B cell (primary cell): Measurements from ENCODE around the gene IDH3A. TPM values are rescaled to one million over a fixed set of nuclear protein-coding genes. Genes with fewer than 3 reads are reported as not detected.

Experiments
- ATAC-seq: fragments of 200-7000 bp; cut with Tn5 transposase; one replicate; pipeline ENCODE4 v1.10.0; 2021; ENCODE audit warnings: low read depth, mild to moderate bottlenecking, moderate number of reproducible peaks, moderate library complexity
- CTCF ChIA-PET: fragments of 350-600 bp; sonication (Branson Sonifier 250); formaldehyde crosslinking; loops from one replicate; lab custom pipeline; 2021; ENCODE audit warnings: antibody characterized with exemption, inconsistent platforms; lab: Charles Lee
- POLR2A ChIA-PET: fragments of 350-600 bp; sonication (Branson Sonifier 250); formaldehyde crosslinking; loops from one replicate; lab custom pipeline; 2021; ENCODE audit warnings: antibody characterized with exemption; lab: Charles Lee
- DNase-seq: peaks from one replicate; pipeline ENCODE4 v3.0.0; 2013
- H2AFZ ChIP-seq: 2 replicates; pipeline ENCODE4 v1.6.1; 2012; ENCODE audit warnings: mild to moderate bottlenecking, low read depth, low read length; ENCODE audit not compliant: insufficient read depth, poor library complexity, severe bottlenecking
- H3K27ac ChIP-seq, 2 donors: 1 replicate in 1 of 2; 2 replicates in 1 of 2; pipeline ENCODE4 v1.5.1; 2012 to 2013; ENCODE audit warnings: low read length in 2 of 2, mild to moderate bottlenecking in 2 of 2, moderate library complexity in 1 of 2
- H3K27me3 ChIP-seq, 4 experiments: fragments of 200-600 bp in 1 of 4; sonication (generic) in 1 of 4; replicated peaks in 1 of 4; 1 replicate in 2 of 4; 2 replicates in 2 of 4; pipeline versions ENCODE4 v1.6.1 to v1.7.0; 2013 to 2016; ENCODE audit warnings: low read length in 3 of 4, mild to moderate bottlenecking in 2 of 4, mixed read lengths in 1 of 4, moderate library complexity in 1 of 4; ENCODE audit not compliant: insufficient read depth in 4 of 4, control insufficient read depth in 3 of 4; ENCODE audit errors: control extremely low read depth in 1 of 4
- H3K36me3 ChIP-seq, 2 experiments: replicated peaks in 1 of 2; 1 replicate in 1 of 2; 2 replicates in 1 of 2; pipeline versions ENCODE4 v1.6.1 to v1.7.1; 2013; ENCODE audit warnings: low read length in 1 of 2; ENCODE audit not compliant: insufficient read depth in 2 of 2, control insufficient read depth in 1 of 2; ENCODE audit errors: control extremely low read depth in 1 of 2, extremely low read depth in 1 of 2
- H3K4me1 ChIP-seq, 2 donors: fragments of 200-600 bp in 1 of 2; sonication (generic) in 1 of 2; 1 replicate in 1 of 2; 2 replicates in 1 of 2; pipeline versions ENCODE4 v1.5.1 to v1.6.1; 2013 to 2017; ENCODE audit warnings: low read length in 2 of 2; ENCODE audit not compliant: control insufficient read depth in 2 of 2, insufficient read depth in 2 of 2
- H3K4me2 ChIP-seq: replicated peaks from 2 replicates; pipeline ENCODE3; 2012; ENCODE audit warnings: mild to moderate bottlenecking, low read depth, low read length; ENCODE audit not compliant: poor library complexity, severe bottlenecking
- H3K4me3 ChIP-seq, 5 experiments: fragments of 200-600 bp in 1 of 5; sonication (generic) in 1 of 5; 1 replicate in 3 of 5; 2 replicates in 2 of 5; pipeline versions ENCODE4 v1.5.1 to v1.7.0; 2011 to 2016; ENCODE audit warnings: low read length in 4 of 5, mild to moderate bottlenecking in 4 of 5, low read depth in 2 of 5, control low read depth in 1 of 5, moderate library complexity in 1 of 5; ENCODE audit not compliant: insufficient read depth in 1 of 5; ENCODE audit errors: control extremely low read depth in 1 of 5, extremely low read depth in 1 of 5
- H3K79me2 ChIP-seq: fragments of 200-600 bp; sonication (generic); one replicate; pipeline ENCODE4 v1.6.0; 2016; ENCODE audit warnings: low read length; ENCODE audit not compliant: control insufficient read depth, insufficient read depth
- H3K9ac ChIP-seq: fragments of 200-600 bp; sonication (generic); 2 replicates; pipeline ENCODE4 v1.6.1; 2017; ENCODE audit warnings: mild to moderate bottlenecking, low read length, moderate library complexity
- H3K9me3 ChIP-seq, 3 donors: one replicate each; pipeline versions ENCODE4 v1.6.1 to v1.7.1; 2013; ENCODE audit warnings: low read length in 2 of 3; ENCODE audit not compliant: control insufficient read depth in 2 of 3, insufficient read depth in 1 of 3; ENCODE audit errors: control extremely low read depth in 1 of 3
- H4K20me1 ChIP-seq: 2 replicates; pipeline ENCODE4 v1.6.0; 2012; ENCODE audit warnings: mild to moderate bottlenecking, low read length; ENCODE audit not compliant: insufficient read depth, control insufficient read depth, poor library complexity, severe bottlenecking
- H3K27ac Mint-ChIP-seq: one replicate; pipeline ENCODE4 v1.8.0; 2021; ENCODE audit warnings: mixed read lengths
- H3K27me3 Mint-ChIP-seq: one replicate; pipeline ENCODE4 v1.8.0; 2021; ENCODE audit warnings: mixed read lengths
- H3K4me1 Mint-ChIP-seq: one replicate; pipeline ENCODE4 v1.8.0; 2021; ENCODE audit warnings: mixed read lengths
- H3K4me3 Mint-ChIP-seq: one replicate; pipeline ENCODE4 v1.8.0; 2021; ENCODE audit warnings: mixed read lengths
- H3K9me3 Mint-ChIP-seq: one replicate; pipeline ENCODE4 v1.8.0; 2022; ENCODE audit warnings: mixed read lengths; ENCODE audit not compliant: insufficient read depth
- CTCF ChIP-seq: fragments of 200-600 bp; IDR thresholded peaks from one replicate; pipeline ENCODE4 v1.8.0; 2022; ENCODE audit warnings: antibody characterized with exemption, mild to moderate bottlenecking
- EZH2 ChIP-seq: IDR thresholded peaks from 2 replicates; pipeline ENCODE4 v1.6.1; 2012; ENCODE audit warnings: borderline replicate concordance, low read depth, mild to moderate bottlenecking, moderate library complexity, low read length; ENCODE audit not compliant: insufficient read depth, poor library complexity, severe bottlenecking
- WGBS: methylation state at CpG from one replicate; pipeline ENCODE4 v1.1.5; 2013; ENCODE audit warnings: missing lambda C conversion rate; ENCODE audit not compliant: insufficient coverage; 5-methylcytosine and 5-hydroxymethylcytosine counted together
- intact Hi-C: fragments of 100-400 bp; cut with micrococcal nuclease; formaldehyde crosslinking; loops from one replicate; pipeline ENCODE4 v1.10.0; 2022
- polyA plus RNA-seq: library from polyadenylated mRNA; depleted of rRNA; stranded (reverse); fragments of >200 nt; gene quantifications from 2 replicates; pipeline ENCODE4 v1.2.3, GENCODE V29; 2012
- total RNA-seq, 2 donors: library from RNA; stranded (reverse); fragments of 120-200 nt in 1 of 2; gene quantifications; 1 replicate in 1 of 2; 2 replicates in 1 of 2; pipeline versions ENCODE4 v1.2.3 to v1.2.4, GENCODE V29; 2013 to 2022

Gene IDH3A
- total and polyA plus RNA-seq, 2 donors (not counting 1 experiment from before 2014, with no cell fraction given) = 39.7 to 71.7 TPM

GRCh38 chr15:78179906-78180305 lies 30.7 kb downstream of the IDH3A start:
- CTCF ChIA-PET = interaction anchor here (1.1 kb wide), 1 partner anchor 16 kb away, joined by 6 read pairs; no protein-coding TSS in a partner anchor
- POLR2A ChIA-PET = no interaction called here
- H3K27ac ChIP-seq = no peak overlapping the region
- no peaks in the 10 kb centered on the region for H3K9me3 Mint-ChIP-seq
- TF ChIP-seq EZH2 (no peak), CTCF (no peak)
- ATAC-seq (no peak), DNase-seq (no peak)
- H3K27me3 ChIP-seq = no peaks in the 10 kb centered on the region
- H3K4me3 ChIP-seq = no peak overlapping the region
- H3K36me3 ChIP-seq = no peaks in the 10 kb centered on the region
- no peak overlapping the region for H2AFZ ChIP-seq
- H3K9me3 ChIP-seq = no peaks in the 10 kb centered on the region
- 92% methylated on average over 2 of the region's 5 CpGs for WGBS
- peaks cover 5% of the 10 kb centered on the region in 2 donors for H3K4me1 ChIP-seq
- H3K79me2 ChIP-seq = no peaks in the 10 kb centered on the region
- no peak overlapping the region for H3K4me3 Mint-ChIP-seq
- peaks cover 15% of the 10 kb centered on the region for H3K4me1 Mint-ChIP-seq
- H4K20me1 ChIP-seq = no peaks in the 10 kb centered on the region
- H3K27me3 Mint-ChIP-seq = no peaks in the 10 kb centered on the region
- H3K27ac Mint-ChIP-seq = no peak overlapping the region
- no peak overlapping the region for H3K9ac ChIP-seq
- intact Hi-C loops = no loop called here
- H3K4me2 ChIP-seq = no peak overlapping the region

GRCh38 chr15:78182336-78182700 lies 33.2 kb downstream of the IDH3A start:
- H3K27ac ChIP-seq = no peak overlapping the region
- no peak overlapping the region for H2AFZ ChIP-seq
- Mint-ChIP-seq H3K27me3 (peaks cover 9% of the 10 kb centered on the region), H3K27ac (no peak overlapping the region), H3K4me3 (no peak overlapping the region), H3K4me1 (peaks cover 3% of the 10 kb centered on the region), H3K9me3 (no peaks in the 10 kb centered on the region)
- 100% methylated on average over 4 of the region's 5 CpGs for WGBS
- no peak overlapping the region for H3K9ac ChIP-seq
- TF ChIP-seq CTCF (no peak), EZH2 (no peak)
- no peaks in the 10 kb centered on the region for H3K9me3 ChIP-seq
- H4K20me1 ChIP-seq = no peaks in the 10 kb centered on the region
- no peak for ATAC-seq
- no peak overlapping the region for H3K4me2 ChIP-seq
- DNase-seq = no peak
- no peaks in the 10 kb centered on the region for H3K27me3 ChIP-seq
- H3K36me3 ChIP-seq = no peaks in the 10 kb centered on the region
- ChIA-PET CTCF (interaction anchor here (0.6 kb wide), 1 partner anchor 15 kb away, joined by 4 read pairs; no protein-coding TSS in a partner anchor), POLR2A (no interaction called here)
- H3K4me3 ChIP-seq = no peak overlapping the region
- no peaks in the 10 kb centered on the region for H3K4me1 ChIP-seq
- no peaks in the 10 kb centered on the region for H3K79me2 ChIP-seq
- intact Hi-C loops = no loop called here
